Stomach smooth muscle (tissue), 2 donors: ENCODE results near the gene JARID2.
"Not testable (repeated sequence)": the region's sequence is repeated elsewhere in the genome, so short reads cannot be mapped to it uniquely, and the experiment has no call there.

ENCODE experiments used
- H3K27ac ChIP-seq: one replicate; pipeline ENCODE4 v1.7.0; 2013; ENCODE audit warnings: mild to moderate bottlenecking, low read length, inconsistent platforms
- H3K27me3 ChIP-seq, 2 donors: one replicate each; pipeline ENCODE4 v1.7.0; 2013; ENCODE audit warnings: low read length in 2 of 2; ENCODE audit not compliant: insufficient read depth in 2 of 2, control insufficient read depth in 1 of 2
- H3K36me3 ChIP-seq, 2 donors: one replicate each; pipeline ENCODE4 v1.7.0; 2013; ENCODE audit warnings: low read length in 2 of 2; ENCODE audit not compliant: control insufficient read depth in 2 of 2, insufficient read depth in 2 of 2
- H3K4me1 ChIP-seq: one replicate; pipeline ENCODE4 v1.7.0; 2013; ENCODE audit warnings: low read length; ENCODE audit not compliant: control insufficient read depth, insufficient read depth
- H3K4me3 ChIP-seq, 2 donors: one replicate each; pipeline ENCODE4 v1.7.0; 2013; ENCODE audit warnings: low read length in 2 of 2
- H3K9ac ChIP-seq, 2 donors: one replicate each; pipeline ENCODE4 v1.7.0; 2013; ENCODE audit warnings: low read length in 2 of 2, mild to moderate bottlenecking in 1 of 2
- H3K9me3 ChIP-seq, 2 donors: one replicate each; pipeline ENCODE4 v1.7.0; 2013; ENCODE audit warnings: low read length in 2 of 2; ENCODE audit not compliant: control insufficient read depth in 2 of 2
- donor health status: healthy.
- donor health status: Pancreatic carcinoma.

Gene JARID2

DNA sequence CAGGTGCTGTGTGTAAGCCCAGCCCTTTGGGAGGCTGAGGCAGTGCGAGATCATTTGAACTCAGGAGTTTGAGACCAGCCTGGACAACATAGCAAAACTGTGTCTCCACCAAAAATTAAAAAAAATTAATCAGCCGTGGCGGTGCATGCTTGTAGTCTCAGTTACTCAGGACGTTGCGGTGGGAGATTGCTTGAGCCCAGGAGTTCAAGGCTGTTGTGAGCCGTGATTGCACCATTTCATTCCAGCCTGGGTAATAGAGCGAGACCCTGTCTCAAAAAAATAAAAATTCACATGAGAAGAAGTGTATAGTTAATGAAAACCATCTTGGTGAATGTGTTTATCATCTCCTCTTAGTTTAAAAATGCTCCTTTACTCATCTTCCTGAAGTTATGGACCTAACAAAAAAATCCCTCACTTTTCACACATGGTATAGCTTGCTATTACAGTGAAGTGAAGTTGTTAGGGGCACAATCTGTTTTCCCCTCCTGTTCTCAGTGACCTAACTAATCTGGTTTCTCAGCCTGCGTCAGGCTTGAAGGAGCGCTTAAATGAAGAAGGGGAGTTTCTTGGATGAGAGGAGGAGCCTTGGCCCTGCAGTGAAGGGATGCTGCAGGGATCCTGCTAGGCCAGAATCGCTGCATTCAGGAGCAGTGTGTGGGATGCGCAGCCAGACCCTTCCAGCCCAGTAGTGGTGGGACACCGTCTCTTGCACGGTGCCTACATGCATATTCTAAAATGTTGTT lies 45.3 kb downstream of the JARID2 start:
- no peaks in the 10 kb centered on the region for H3K4me1 ChIP-seq
- H3K36me3 ChIP-seq: no peaks in the 10 kb centered on the region
- H3K4me3 ChIP-seq: no peak overlapping the region
- no peak overlapping the region for H3K9ac ChIP-seq
- no peak overlapping the region for H3K27ac ChIP-seq
- H3K9me3 ChIP-seq: no peaks in the 10 kb centered on the region
- H3K27me3 ChIP-seq: no peaks in the 10 kb centered on the region

DNA sequence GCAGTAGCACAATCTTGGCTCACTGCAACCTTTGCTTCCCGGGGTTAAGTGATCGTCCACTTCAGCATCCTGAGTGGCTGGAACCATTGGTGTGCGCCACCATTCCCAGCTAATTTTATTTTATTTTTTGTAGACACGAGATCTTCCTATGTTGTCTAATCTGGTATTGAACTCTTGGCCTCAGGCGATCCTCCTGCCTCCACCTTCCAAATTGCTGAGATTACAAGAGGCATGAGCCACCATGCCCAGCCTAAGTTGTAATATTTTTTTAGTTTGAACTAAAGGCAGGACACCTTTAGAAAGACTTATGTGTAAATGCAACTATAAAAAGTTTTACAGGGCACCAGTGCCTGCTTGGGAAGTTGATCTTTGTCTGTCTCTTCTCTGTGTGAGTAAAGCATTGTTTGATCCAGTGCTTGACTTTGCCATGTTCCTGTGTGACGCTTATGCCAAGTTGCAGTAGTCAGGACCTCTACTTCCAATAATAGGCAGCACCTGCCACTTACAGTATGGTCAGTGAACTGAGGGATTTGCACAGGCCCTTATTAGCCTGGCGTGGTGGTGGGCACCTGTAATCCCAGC lies 46.9 kb downstream of the JARID2 start:
- H3K4me3 ChIP-seq: no peak overlapping the region
- H3K27ac ChIP-seq: no peak overlapping the region
- H3K27me3 ChIP-seq: no peaks in the 10 kb centered on the region
- H3K4me1 ChIP-seq: no peaks in the 10 kb centered on the region
- H3K36me3 ChIP-seq: no peaks in the 10 kb centered on the region
- H3K9ac ChIP-seq: no peak overlapping the region
- H3K9me3 ChIP-seq: no peaks in the 10 kb centered on the region

DNA sequence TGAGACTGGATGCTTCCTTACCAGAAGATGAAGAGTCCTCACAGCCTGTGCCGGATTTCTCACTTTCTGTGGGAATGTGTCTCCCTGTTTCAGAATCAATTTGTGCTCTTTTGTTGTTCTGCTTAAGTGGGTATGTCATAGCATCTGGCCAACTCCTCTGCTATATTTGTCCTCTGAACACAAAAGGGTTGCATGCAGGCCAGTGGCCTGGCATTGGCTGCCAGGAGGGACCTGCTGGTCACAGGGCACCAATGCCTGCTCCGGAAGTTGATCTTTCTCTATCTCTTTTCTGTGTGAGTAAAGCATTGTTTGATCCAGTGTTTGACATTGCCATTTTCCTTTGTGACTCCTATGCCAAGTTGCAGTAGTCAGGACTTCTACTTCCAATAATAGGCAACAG lies 47.8 kb downstream of the JARID2 start:
- no peak overlapping the region for H3K4me3 ChIP-seq
- H3K9me3 ChIP-seq: no peaks in the 10 kb centered on the region
- no peaks in the 10 kb centered on the region for H3K27me3 ChIP-seq
- H3K9ac ChIP-seq: no peak overlapping the region
- H3K4me1 ChIP-seq: no peaks in the 10 kb centered on the region
- H3K27ac ChIP-seq: no peak overlapping the region
- H3K36me3 ChIP-seq: no peaks in the 10 kb centered on the region

DNA sequence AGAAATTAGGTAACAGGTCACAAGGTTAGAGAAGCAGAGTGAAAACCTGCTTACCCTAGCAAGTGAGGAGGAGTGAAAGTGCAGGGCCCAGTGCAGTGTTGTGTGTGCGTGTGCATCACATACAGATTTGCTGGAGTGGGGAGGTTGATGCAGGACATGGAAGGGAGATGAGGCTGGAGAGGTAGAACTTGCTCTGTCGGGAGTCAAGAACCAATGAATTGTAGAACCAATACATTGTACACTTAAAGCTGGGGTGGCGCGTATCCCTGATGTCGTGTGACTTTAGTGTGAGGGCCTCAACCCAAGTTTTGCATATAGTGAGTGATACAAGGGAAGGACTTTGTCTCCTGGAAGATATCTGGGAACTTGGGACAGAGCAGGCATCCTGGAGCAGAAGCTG lies 48.6 kb downstream of the JARID2 start:
- Histone ChIP-seq H3K27ac (no peak overlapping the region), H3K9me3 (no peaks in the 10 kb centered on the region), H3K27me3 (no peaks in the 10 kb centered on the region), H3K4me1 (no peaks in the 10 kb centered on the region), H3K9ac (no peak overlapping the region), H3K4me3 (no peak overlapping the region), H3K36me3 (no peaks in the 10 kb centered on the region)

DNA sequence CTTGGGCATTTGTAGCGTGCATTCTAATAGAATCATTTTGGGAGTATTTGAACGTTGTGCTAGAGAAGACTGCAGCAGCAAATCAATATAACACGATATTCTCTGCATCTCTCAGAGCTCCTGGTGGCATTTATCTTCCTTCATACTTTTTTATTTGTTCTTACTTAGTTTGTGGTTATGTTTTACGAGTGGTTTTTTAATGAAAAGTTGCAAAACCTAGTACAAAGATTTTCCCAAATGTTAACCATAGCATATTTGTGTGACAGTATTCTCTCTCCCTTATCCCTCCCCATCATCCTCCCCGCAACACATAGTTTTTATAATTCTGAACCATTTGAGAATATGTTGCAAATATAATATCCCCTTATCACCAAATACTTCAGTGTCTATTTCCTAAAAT lies 50.4 kb downstream of the JARID2 start:
- Histone ChIP-seq H3K27me3 (no peaks in the 10 kb centered on the region), H3K9ac (no peak overlapping the region), H3K27ac (no peak overlapping the region), H3K4me1 (peaks cover 4% of the 10 kb centered on the region), H3K9me3 (no peaks in the 10 kb centered on the region), H3K4me3 (no peak overlapping the region), H3K36me3 (no peaks in the 10 kb centered on the region)

DNA sequence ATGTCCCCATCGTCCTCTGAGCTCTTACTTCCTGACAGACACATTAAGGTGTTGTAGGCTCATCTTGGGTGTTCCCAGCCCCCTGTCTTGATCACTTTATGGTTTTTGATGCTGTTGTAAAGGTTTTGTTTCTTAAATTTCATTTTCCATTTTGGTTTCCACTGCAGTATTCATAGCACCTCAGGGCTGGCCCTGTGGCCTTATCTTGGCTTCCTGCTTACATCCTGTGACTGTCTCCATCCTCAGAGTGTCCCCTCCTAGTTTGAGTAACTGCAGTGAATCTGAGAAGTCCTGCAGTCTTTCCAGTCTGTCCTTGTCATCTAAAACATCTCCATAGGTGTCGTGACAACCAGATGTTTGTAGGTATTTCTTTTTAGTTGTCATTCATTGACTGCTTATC lies 50.9 kb downstream of the JARID2 start:
- Histone ChIP-seq H3K9me3 (no peaks in the 10 kb centered on the region), H3K4me1 (peaks cover 4% of the 10 kb centered on the region), H3K36me3 (no peaks in the 10 kb centered on the region), H3K4me3 (no peak overlapping the region), H3K27me3 (no peaks in the 10 kb centered on the region), H3K27ac (no peak overlapping the region), H3K9ac (no peak overlapping the region)

DNA sequence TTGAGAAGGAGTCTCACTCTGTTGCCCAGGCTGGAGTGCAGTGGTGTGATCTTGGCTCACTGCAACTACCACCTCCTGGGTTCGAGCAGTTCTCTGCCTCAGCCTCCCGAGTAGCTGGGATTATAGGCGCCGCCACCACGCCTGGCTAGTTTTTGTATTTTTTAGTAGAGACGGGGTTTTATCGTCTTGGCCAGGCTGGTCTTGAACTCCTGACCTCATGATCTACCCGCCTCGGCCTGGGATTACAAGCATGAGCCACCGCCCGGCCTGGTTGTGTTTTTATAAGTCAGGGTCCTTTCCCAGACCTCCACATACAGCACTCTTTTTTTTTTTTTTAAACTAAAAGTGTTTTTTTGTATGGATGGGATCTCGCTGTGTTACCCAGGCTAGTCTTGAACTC lies 51.3 kb downstream of the JARID2 start:
- not testable (repeated sequence) for H3K4me3 ChIP-seq, H3K27ac ChIP-seq, H3K36me3 ChIP-seq, H3K9me3 ChIP-seq, H3K9ac ChIP-seq, H3K4me1 ChIP-seq, H3K27me3 ChIP-seq

DNA sequence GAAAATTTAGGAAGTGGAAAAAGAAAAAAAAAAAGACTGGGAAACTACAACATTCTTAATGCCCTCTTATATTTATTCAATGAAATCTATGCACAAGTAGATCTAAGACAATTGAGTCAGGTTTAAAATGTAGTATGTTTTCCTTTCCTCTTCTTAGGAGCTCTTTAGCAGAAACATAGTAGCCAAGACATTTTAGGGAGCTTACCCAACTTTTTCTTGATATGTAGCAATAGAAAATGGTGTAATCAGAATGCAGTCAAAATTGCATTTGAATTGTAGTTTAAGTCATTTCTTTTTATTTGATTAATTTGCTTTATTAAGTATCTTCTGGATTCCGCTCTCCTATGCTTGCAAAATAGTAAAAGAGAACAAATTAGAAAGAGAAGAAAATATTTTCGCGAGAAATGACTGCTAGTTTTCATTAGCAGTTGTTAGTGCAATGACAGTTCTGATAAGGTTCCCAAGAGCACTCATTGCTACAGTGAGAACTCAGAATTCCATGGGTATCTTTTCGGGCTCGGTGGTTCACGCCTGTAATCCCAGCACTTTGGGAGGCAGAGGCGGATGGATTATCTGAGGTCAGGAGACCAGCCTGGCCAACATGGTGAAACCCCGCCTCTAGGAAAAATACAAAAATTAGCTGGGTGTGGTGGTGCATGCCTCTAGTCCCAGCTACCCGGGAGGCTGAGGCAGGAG lies 52.2 kb downstream of the JARID2 start:
- no peaks in the 10 kb centered on the region for H3K27me3 ChIP-seq
- no peak overlapping the region for H3K4me3 ChIP-seq
- H3K4me1 ChIP-seq: peaks cover 5% of the 10 kb centered on the region
- no peaks in the 10 kb centered on the region for H3K36me3 ChIP-seq
- no peak overlapping the region for H3K9ac ChIP-seq
- H3K27ac ChIP-seq: no peak overlapping the region
- no peaks in the 10 kb centered on the region for H3K9me3 ChIP-seq

DNA sequence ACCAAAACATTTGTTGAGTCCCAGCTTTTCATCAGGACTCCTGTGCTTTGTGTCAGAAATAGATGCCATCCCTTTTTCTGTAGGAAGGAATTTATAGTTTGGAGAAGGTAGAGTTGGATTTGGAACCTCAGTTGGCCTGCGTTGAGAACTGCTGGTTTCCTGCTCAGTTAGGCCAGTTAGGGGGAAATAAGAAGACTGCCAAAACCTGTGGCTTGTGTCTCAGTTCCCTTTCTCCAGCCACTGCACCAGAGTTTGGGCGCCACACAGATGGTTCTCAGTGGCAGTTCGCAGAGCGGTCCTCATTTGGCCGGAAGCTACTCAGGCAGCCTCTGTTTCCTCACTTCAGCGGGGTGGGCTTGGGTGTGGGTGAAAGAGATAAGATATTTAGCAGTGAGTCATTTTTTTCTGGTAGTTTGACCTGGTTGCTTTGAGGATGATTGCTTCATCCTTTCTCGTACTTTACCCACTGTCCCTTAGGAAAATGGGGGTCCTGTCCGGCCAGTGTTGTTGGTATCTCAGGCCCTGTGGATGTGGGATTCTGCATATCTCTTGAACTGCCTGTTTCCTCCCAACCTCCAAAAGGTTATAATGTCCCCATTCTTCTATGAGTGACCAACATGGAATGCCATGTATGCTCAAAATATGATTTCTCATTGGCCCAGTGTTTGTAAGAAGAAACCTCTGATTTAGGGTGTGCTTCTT lies 53.7 kb downstream of the JARID2 start:
- Histone ChIP-seq H3K4me1 (peaks cover 17% of the 10 kb centered on the region), H3K27ac (no peak overlapping the region)

DNA sequence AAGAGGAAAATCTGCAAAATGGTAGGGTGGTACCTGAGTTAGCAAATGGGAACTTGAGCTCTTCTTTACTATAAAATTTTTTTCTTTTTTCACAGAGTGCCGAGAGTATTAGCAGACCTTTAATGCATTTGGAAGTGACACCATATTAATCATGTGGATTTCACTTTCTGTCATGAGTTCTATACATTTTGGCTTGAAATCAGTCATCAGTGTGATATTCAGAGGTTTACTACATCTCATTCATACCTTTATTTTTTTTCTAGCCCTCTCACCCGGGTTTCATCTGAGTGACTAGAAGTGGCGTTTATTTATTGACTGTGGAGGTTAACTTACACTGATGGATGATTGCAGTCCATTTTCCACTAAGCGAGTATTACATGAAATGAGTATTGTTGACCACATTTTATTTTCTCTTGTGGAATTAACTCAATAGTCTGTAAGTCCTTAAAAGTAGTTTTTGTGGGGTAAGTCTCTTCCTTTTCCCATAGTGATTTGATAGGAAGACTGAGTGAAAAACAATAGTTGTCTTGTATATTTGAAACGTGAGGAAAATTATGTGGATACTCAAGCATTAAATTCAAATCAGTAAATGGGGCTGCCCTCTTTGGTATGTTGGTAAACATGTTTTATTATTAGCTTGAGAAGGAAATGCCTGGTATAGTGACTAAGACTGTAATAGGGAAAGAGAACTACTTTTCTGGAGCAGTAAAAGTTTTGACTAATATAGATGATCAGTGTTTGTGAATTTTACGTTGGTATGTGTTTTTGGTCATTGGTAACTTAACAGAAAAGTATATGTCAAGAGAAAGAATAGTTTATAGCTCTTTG lies 55.5 kb downstream of the JARID2 start:
- no peak overlapping the region for H3K4me3 ChIP-seq

More for the DNA sequence above, 53.7 kb downstream of the JARID2 start:
- no peaks in the 10 kb centered on the region for H3K27me3 ChIP-seq
- no peak overlapping the region for H3K9ac ChIP-seq
- no peak overlapping the region for H3K4me3 ChIP-seq
- no peaks in the 10 kb centered on the region for H3K9me3 ChIP-seq
- H3K36me3 ChIP-seq: no peaks in the 10 kb centered on the region

More for the DNA sequence above, 55.5 kb downstream of the JARID2 start:
- H3K4me1 ChIP-seq: peaks cover 17% of the 10 kb centered on the region
- H3K36me3 ChIP-seq: no peaks in the 10 kb centered on the region
- no peak overlapping the region for H3K9ac ChIP-seq
- no peaks in the 10 kb centered on the region for H3K9me3 ChIP-seq
- H3K27ac ChIP-seq: no peak overlapping the region
- no peaks in the 10 kb centered on the region for H3K27me3 ChIP-seq
